ENCODE data around the gene CMSS1.

- TF ChIP-seq, protein P1, sequence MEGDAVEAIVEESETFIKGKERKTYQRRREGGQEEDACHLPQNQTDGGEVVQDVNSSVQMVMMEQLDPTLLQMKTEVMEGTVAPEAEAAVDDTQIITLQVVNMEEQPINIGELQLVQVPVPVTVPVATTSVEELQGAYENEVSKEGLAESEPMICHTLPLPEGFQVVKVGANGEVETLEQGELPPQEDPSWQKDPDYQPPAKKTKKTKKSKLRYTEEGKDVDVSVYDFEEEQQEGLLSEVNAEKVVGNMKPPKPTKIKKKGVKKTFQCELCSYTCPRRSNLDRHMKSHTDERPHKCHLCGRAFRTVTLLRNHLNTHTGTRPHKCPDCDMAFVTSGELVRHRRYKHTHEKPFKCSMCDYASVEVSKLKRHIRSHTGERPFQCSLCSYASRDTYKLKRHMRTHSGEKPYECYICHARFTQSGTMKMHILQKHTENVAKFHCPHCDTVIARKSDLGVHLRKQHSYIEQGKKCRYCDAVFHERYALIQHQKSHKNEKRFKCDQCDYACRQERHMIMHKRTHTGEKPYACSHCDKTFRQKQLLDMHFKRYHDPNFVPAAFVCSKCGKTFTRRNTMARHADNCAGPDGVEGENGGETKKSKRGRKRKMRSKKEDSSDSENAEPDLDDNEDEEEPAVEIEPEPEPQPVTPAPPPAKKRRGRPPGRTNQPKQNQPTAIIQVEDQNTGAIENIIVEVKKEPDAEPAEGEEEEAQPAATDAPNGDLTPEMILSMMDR (IDR thresholded peaks at IDR 0.05): no peak
- TF ChIP-seq EZH2 (IDR thresholded peaks at IDR 0.05): no peak
Measured at GRCh38 chr3:99984668-99985067, 167.0 kb downstream of the CMSS1 start.

Data from neural progenitor cell (in vitro differentiated cells).